A673 (cell line): Measurements from ENCODE around the gene BRCA1. TPM values are rescaled to one million over a fixed set of nuclear protein-coding genes. Genes with fewer than 3 reads are reported as not detected.

Source experiments
- BruUV-seq: library from RNA; stranded (reverse); fragments of 400-500 nt; replicated peaks from 2 replicates; lab custom pipeline; 2021; lab: Mats Ljungman, UMichigan
- CTCF ChIA-PET: fragments of 300-600 bp; sonication (Branson Sonifier 250); formaldehyde crosslinking; loops from one replicate; lab custom pipeline; 2022; ENCODE audit warnings: antibody characterized with exemption; lab: Charles Lee
- POLR2A ChIA-PET: fragments of 300-600 bp; sonication (Branson Sonifier 250); formaldehyde crosslinking; loops from one replicate; lab custom pipeline; 2022; ENCODE audit warnings: antibody characterized with exemption; ENCODE audit not compliant: low non-redundant PET; lab: Charles Lee
- DNase-seq: peaks from one replicate; pipeline ENCODE4 v3.0.0-alpha.2; 2015; ENCODE audit warnings: low spot score
- H3K27ac ChIP-seq: fragments of 200-600 bp; sonication (generic); 2 replicates; pipeline ENCODE4 v1.5.1; 2016; ENCODE audit warnings: mixed run types, low read depth, mild to moderate bottlenecking, mixed read lengths, antibody characterized with exemption, low read length; ENCODE audit not compliant: poor library complexity, severe bottlenecking
- H3K27me3 ChIP-seq: fragments of 200-600 bp; sonication (generic); replicated peaks from 2 replicates; pipeline ENCODE4 v1.6.1; 2017; ENCODE audit warnings: mixed run types, low read depth, mild to moderate bottlenecking, mixed read lengths, antibody characterized with exemption, low read length; ENCODE audit not compliant: insufficient read depth, poor library complexity
- H3K36me3 ChIP-seq: fragments of 200-600 bp; sonication (generic); 2 replicates; pipeline ENCODE4 v1.6.1; 2016; ENCODE audit warnings: mixed run types, mild to moderate bottlenecking, mixed read lengths, antibody characterized with exemption, low read length; ENCODE audit not compliant: insufficient read depth, poor library complexity, severe bottlenecking
- H3K4me1 ChIP-seq: fragments of 200-600 bp; sonication (generic); 2 replicates; pipeline ENCODE4 v1.6.1; 2017; ENCODE audit warnings: mixed run types, mild to moderate bottlenecking, mixed read lengths, antibody characterized with exemption, low read length; ENCODE audit not compliant: insufficient read depth, poor library complexity, severe bottlenecking
- H3K4me3 ChIP-seq: fragments of 200-600 bp; sonication (generic); 2 replicates; pipeline ENCODE4 v1.5.1; 2016; ENCODE audit warnings: low read depth, mixed run types, mild to moderate bottlenecking, mixed read lengths, low read length; ENCODE audit not compliant: poor library complexity, severe bottlenecking
- H3K9me3 ChIP-seq: fragments of 200-600 bp; sonication (generic); 2 replicates; pipeline ENCODE4 v1.6.1; 2016; ENCODE audit warnings: mixed run types, low read depth, mild to moderate bottlenecking, mixed read lengths, antibody characterized with exemption, low read length; ENCODE audit not compliant: poor library complexity, severe bottlenecking
- EZH2 ChIP-seq: fragments of 200-600 bp; sonication (generic); IDR thresholded peaks from 2 replicates; pipeline ENCODE4 v1.6.1; 2017; ENCODE audit warnings: borderline replicate concordance, low read depth, mild to moderate bottlenecking, mixed read lengths, antibody characterized with exemption, low read length; ENCODE audit not compliant: poor library complexity, severe bottlenecking
- intact Hi-C: fragments of 100-400 bp; cut with micrococcal nuclease; formaldehyde crosslinking; loops from one replicate; pipeline ENCODE4 v1.10.0; 2022; ENCODE audit not compliant: unreplicated experiment
- total RNA-seq: library from RNA; stranded (reverse); gene quantifications from 2 replicates; pipeline ENCODE4 v1.2.3, GENCODE V29; 2021
- TF ChIP-seq, protein P1 (sequence below): fragments of 300-800, 200-600 bp; sonication (generic); conservative IDR thresholded peaks from 2 replicates; pipeline ENCODE4 v1.5.1; 2017; ENCODE audit warnings: low read depth, mild to moderate bottlenecking, antibody characterized with exemption, low read length, moderate library complexity, mixed read lengths

The BRCA1 gene
- total RNA-seq, 1 experiment from 2014 or later, result 24.2 TPM

- Histone ChIP-seq H3K4me3 (no peak overlapping the region), H3K9me3 (no peaks in the 10 kb centered on the region), H3K27me3 (no peaks in the 10 kb centered on the region), H3K36me3 (no peaks in the 10 kb centered on the region), H3K4me1 (no peaks in the 10 kb centered on the region), H3K27ac (no peak overlapping the region)
- TF ChIP-seq EZH2, result no peak
- TF ChIP-seq, protein P1, sequence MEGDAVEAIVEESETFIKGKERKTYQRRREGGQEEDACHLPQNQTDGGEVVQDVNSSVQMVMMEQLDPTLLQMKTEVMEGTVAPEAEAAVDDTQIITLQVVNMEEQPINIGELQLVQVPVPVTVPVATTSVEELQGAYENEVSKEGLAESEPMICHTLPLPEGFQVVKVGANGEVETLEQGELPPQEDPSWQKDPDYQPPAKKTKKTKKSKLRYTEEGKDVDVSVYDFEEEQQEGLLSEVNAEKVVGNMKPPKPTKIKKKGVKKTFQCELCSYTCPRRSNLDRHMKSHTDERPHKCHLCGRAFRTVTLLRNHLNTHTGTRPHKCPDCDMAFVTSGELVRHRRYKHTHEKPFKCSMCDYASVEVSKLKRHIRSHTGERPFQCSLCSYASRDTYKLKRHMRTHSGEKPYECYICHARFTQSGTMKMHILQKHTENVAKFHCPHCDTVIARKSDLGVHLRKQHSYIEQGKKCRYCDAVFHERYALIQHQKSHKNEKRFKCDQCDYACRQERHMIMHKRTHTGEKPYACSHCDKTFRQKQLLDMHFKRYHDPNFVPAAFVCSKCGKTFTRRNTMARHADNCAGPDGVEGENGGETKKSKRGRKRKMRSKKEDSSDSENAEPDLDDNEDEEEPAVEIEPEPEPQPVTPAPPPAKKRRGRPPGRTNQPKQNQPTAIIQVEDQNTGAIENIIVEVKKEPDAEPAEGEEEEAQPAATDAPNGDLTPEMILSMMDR, result no peak
- no TSS peak for BruUV-seq
- intact Hi-C loops, result no loop called here
- POLR2A ChIA-PET, result no interaction called here
- no peak for DNase-seq
- CTCF ChIA-PET, result no interaction called here
Observed at GRCh38 chr17:43034894-43035293, 90.3 kb downstream of the BRCA1 start.

DNA sequence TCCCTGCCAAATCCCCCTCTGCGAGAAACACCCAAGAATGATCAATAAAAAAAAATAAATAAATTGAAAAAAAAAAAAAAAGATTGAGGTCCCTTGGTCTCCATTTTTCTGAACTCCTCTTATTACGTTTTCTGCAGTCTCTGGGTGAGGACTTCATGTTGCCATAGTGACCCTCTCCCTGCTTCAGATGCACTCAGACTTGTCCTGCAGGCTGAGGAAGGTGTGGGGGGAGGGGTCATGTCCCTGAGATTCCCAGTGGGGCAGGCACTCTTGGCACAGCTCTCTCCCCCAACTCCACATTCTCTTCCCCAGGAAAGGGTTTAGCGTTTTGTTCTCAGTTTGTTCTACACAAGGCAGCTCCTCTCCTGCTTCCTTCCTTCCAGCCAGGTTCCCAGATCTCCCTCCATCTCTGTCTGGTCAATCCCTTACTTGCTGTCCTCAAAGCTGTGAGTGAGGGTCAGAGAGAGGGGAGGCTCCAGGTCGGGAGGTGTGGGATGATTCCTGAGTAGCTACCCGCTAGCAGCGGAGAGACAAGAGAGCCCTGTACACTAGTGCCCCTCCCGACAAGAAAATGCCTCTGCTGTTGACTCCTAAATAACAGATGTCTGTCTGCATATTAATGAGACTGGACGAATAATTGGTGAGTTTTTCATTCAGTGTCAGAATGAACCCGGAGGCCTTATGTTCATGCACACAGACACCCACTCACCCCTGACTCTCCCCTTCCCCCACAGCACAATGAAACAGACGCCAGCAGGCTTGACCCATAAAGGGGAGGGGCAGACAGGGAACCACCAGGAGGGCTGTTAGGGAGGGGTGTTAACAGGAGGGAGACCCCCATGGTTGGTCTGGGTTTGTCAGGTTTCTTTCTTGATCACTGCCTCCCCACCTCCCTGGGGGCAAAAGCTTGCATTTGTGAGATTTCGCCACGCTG is 90.9 kb downstream of the BRCA1 start:
- H3K9me3 ChIP-seq, result no peaks in the 10 kb centered on the region
- no peaks in the 10 kb centered on the region for H3K4me1 ChIP-seq
- no peaks in the 10 kb centered on the region for H3K36me3 ChIP-seq
- no peak overlapping the region for H3K27ac ChIP-seq
- intact Hi-C loops, result no loop called here
- no peaks in the 10 kb centered on the region for H3K27me3 ChIP-seq
- BruUV-seq, result no TSS peak
- no peak overlapping the region for H3K4me3 ChIP-seq
- POLR2A ChIA-PET, result no interaction called here
- TF ChIP-seq, protein P1, result no peak
- TF ChIP-seq EZH2, result no peak
- CTCF ChIA-PET, result interaction anchor here (0.5 to 1.3 kb wide), 2 partner anchors 10 to 271 kb away, joined by 4 to 9 read pairs; no protein-coding TSS in a partner anchor
- DNase-seq, result no peak

GRCh38 chr17:43031666-43032065 is 93.5 kb downstream of the BRCA1 start:
- H3K27ac ChIP-seq, result no peak overlapping the region
- intact Hi-C loops, result no loop called here
- H3K4me1 ChIP-seq, result no peaks in the 10 kb centered on the region
- no TSS peak for BruUV-seq
- no peak for DNase-seq
- TF ChIP-seq, protein P1, result no peak
- TF ChIP-seq EZH2, result no peak
- H3K36me3 ChIP-seq, result no peaks in the 10 kb centered on the region
- ChIA-PET CTCF (no interaction called here), POLR2A (no interaction called here)
- H3K4me3 ChIP-seq, result no peak overlapping the region
- no peaks in the 10 kb centered on the region for H3K9me3 ChIP-seq
- H3K27me3 ChIP-seq, result no peaks in the 10 kb centered on the region
